Activated B cell treated with CpG ODN at 0.5 μM for 24 hours (primary cell): ENCODE results near the gene ATP6V0A1. TPM values are rescaled to one million over a fixed set of nuclear protein-coding genes. Genes with fewer than 3 reads are reported as not detected.
"Not testable (repeated sequence)": the region's sequence is repeated elsewhere in the genome, so short reads cannot be mapped to it uniquely, and the experiment has no call there.

ENCODE experiments used
- ATAC-seq: fragments of 200-7000 bp; cut with Tn5 transposase; one replicate; pipeline ENCODE4 v1.10.0; 2021; ENCODE audit warnings: low read depth, mild to moderate bottlenecking, moderate library complexity
- CTCF ChIA-PET: fragments of 350-600 bp; sonication (Branson Sonifier 250); formaldehyde crosslinking; loops from one replicate; lab custom pipeline; 2021; ENCODE audit warnings: antibody characterized with exemption; lab: Charles Lee
- POLR2A ChIA-PET: fragments of 350-600 bp; sonication (Branson Sonifier 250); formaldehyde crosslinking; loops from one replicate; lab custom pipeline; 2021; ENCODE audit warnings: antibody characterized with exemption; lab: Charles Lee
- DNase-seq: peaks from one replicate; pipeline ENCODE4 v3.0.0; 2022
- H3K27ac Mint-ChIP-seq: one replicate; pipeline ENCODE4 v1.8.0; 2020; ENCODE audit warnings: mixed read lengths
- H3K27me3 Mint-ChIP-seq: one replicate; pipeline ENCODE4 v1.8.0; 2021; ENCODE audit warnings: mixed read lengths
- H3K36me3 Mint-ChIP-seq: one replicate; pipeline ENCODE4 v1.8.0; 2021; ENCODE audit warnings: low read depth, mixed read lengths
- H3K4me1 Mint-ChIP-seq: one replicate; pipeline ENCODE4 v1.8.0; 2021; ENCODE audit warnings: mixed read lengths
- H3K4me3 Mint-ChIP-seq: one replicate; pipeline ENCODE4 v1.8.0; 2020; ENCODE audit warnings: mild to moderate bottlenecking, mixed read lengths
- H3K9me3 Mint-ChIP-seq: one replicate; pipeline ENCODE4 v1.8.0; 2020; ENCODE audit warnings: mixed read lengths
- intact Hi-C: fragments of 100-400 bp; cut with micrococcal nuclease; formaldehyde crosslinking; loops from one replicate; pipeline ENCODE4 v1.15.1; 2024
- total RNA-seq: library from RNA; stranded (reverse); gene quantifications from 2 replicates; pipeline ENCODE4 v1.2.3, GENCODE V29; 2022
- TF ChIP-seq, protein P1 (sequence below): fragments of 200-600 bp; IDR thresholded peaks from one replicate; pipeline ENCODE4 v1.8.0; 2022; ENCODE audit warnings: antibody characterized with exemption, mild to moderate bottlenecking

The ATP6V0A1 gene
- total RNA-seq, 1 donor from 2014 or later: 75.6 TPM

GRCh38 chr17:42548993-42549755 lies 90.5 kb downstream of the ATP6V0A1 start:
- H3K4me1 Mint-ChIP-seq: peaks cover 23% of the 10 kb centered on the region
- intact Hi-C loops: no loop called here
- DNase-seq (no peak), ATAC-seq (no peak)
- TF ChIP-seq, protein P1, sequence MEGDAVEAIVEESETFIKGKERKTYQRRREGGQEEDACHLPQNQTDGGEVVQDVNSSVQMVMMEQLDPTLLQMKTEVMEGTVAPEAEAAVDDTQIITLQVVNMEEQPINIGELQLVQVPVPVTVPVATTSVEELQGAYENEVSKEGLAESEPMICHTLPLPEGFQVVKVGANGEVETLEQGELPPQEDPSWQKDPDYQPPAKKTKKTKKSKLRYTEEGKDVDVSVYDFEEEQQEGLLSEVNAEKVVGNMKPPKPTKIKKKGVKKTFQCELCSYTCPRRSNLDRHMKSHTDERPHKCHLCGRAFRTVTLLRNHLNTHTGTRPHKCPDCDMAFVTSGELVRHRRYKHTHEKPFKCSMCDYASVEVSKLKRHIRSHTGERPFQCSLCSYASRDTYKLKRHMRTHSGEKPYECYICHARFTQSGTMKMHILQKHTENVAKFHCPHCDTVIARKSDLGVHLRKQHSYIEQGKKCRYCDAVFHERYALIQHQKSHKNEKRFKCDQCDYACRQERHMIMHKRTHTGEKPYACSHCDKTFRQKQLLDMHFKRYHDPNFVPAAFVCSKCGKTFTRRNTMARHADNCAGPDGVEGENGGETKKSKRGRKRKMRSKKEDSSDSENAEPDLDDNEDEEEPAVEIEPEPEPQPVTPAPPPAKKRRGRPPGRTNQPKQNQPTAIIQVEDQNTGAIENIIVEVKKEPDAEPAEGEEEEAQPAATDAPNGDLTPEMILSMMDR: no peak
- peaks cover 6% of the 10 kb centered on the region for H3K36me3 Mint-ChIP-seq
- ChIA-PET POLR2A (interaction anchor here (0.9 to 2.6 kb wide), 9 partner anchors 9 to 766 kb away, joined by 3 to 23 read pairs (median 6); partner anchors contain the start of genes BECN1, MLX, NAGLU and PSMC3IP), CTCF (interaction anchor here (1.1 to 1.6 kb wide), 5 partner anchors 12 to 135 kb away, joined by 3 to 19 read pairs (median 3); partner anchors contain the start of gene PSMC3IP)
- H3K9me3 Mint-ChIP-seq: no peaks in the 10 kb centered on the region
- no peaks in the 10 kb centered on the region for H3K27me3 Mint-ChIP-seq
- peak overlapping the region; percentile 66 for H3K4me3 Mint-ChIP-seq
- no peak overlapping the region for H3K27ac Mint-ChIP-seq

GRCh38 chr17:42552736-42553135 lies 94.1 kb downstream of the ATP6V0A1 start, which contains the start of gene HSD17B1:
Gene HSD17B1 (plus strand): TSS chr17:42552923. CDS start chr17:42552934, 11 bp downstream.
- peak within 1 kb of the TSS; percentile 93 for H3K27ac Mint-ChIP-seq
- intact Hi-C loops, ATAC-seq, CTCF ChIA-PET, H3K36me3 Mint-ChIP-seq, POLR2A ChIA-PET, DNase-seq, H3K9me3 Mint-ChIP-seq, H3K27me3 Mint-ChIP-seq: not testable (repeated sequence)
- H3K4me1 Mint-ChIP-seq: peaks cover 37% of the 10 kb centered on the region
- peak within 1 kb of the TSS; percentile 93 for H3K4me3 Mint-ChIP-seq

DNA sequence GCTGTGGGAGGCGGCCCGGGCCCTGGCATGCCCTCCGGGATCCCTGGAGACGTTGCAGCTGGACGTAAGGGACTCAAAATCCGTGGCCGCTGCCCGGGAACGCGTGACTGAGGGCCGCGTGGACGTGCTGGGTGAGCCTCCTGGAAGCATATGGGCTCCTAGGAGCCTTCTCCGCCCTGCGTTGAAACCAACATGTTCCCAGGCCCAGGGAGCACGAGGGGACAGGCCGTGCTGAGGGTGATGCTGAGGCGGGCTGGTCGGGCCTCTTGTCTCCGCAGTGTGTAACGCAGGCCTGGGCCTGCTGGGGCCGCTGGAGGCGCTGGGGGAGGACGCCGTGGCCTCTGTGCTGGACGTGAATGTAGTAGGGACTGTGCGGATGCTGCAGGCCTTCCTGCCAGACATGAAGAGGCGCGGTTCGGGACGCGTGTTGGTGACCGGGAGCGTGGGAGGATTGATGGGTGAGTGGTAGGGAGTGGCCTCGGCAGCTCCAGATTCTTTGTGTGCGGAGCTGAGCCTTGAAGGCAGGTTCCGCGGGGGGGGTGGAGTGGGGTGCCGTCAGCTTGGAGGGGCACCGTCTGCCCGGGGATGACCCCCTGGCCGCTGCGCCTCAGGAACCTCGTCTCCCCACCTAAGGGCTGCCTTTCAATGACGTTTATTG lies 94.6 kb downstream of the ATP6V0A1 start:
- H3K27me3 Mint-ChIP-seq: no peaks in the 10 kb centered on the region
- no peak for DNase-seq
- H3K4me1 Mint-ChIP-seq: peaks cover 35% of the 10 kb centered on the region
- TF ChIP-seq, protein P1: no peak
- peak overlapping the region; percentile 93 for H3K4me3 Mint-ChIP-seq
- peaks cover 2% of the 10 kb centered on the region for H3K36me3 Mint-ChIP-seq
- peak overlapping the region; percentile 93 for H3K27ac Mint-ChIP-seq
- H3K9me3 Mint-ChIP-seq: no peaks in the 10 kb centered on the region
- no peak for ATAC-seq
- ChIA-PET CTCF (interaction anchor here (2.2 kb wide), 1 partner anchor 25 kb away, joined by 11 read pairs; the partner anchor contains the start of gene PSMC3IP), POLR2A (interaction anchor here (1.1 to 2.7 kb wide), 5 partner anchors 10 to 56 kb away, joined by 4 to 33 read pairs (median 26); partner anchors contain the start of genes MLX, NAGLU, PSMC3IP and RETREG3)
- intact Hi-C loops: no loop called here

DNA sequence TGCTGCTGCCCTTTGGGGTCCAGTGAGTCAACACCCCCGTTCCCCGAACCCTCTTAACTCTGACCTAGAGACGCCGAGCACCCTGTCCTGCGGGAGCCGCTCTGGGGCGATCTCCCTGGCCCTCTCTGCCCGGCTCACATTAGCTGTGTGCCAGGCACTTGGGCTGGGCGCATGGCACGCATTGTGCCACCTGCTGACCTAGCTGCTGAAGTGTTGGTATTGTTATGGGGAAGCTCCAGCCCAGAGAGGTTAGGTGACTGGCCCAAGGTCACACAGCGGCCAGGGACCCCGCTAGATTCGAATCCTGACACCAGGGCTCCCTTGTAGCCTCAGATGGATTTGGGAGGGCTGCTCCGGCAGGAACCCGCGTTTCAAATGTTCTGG lies 95.2 kb downstream of the ATP6V0A1 start:
- TF ChIP-seq, protein P1: no peak
- ChIA-PET CTCF (interaction anchor here (2.2 kb wide), 1 partner anchor 24 kb away, joined by 11 read pairs; the partner anchor contains the start of gene PSMC3IP), POLR2A (interaction anchor here (0.8 to 2.7 kb wide), 18 partner anchors 8 to 808 kb away, joined by 3 to 33 read pairs (median 4); partner anchors contain the start of genes BECN1, MLX, NAGLU and PSMC3IP)
- ATAC-seq (no peak), DNase-seq (no peak)
- Mint-ChIP-seq H3K27me3 (no peaks in the 10 kb centered on the region), H3K36me3 (peaks cover 2% of the 10 kb centered on the region), H3K4me3 (peak overlapping the region; percentile 93), H3K4me1 (peaks cover 32% of the 10 kb centered on the region), H3K9me3 (no peaks in the 10 kb centered on the region), H3K27ac (peak overlapping the region; percentile 93)
- intact Hi-C loops: loop anchor here (1.0 kb wide), 4 partner anchors 8 to 55 kb away; partner anchors contain the start of genes COASY, NAGLU, RETREG3 and TUBG1
